HAP-1 (cell line): ENCODE results near the gene LASP1NB.
"Not testable (repeated sequence)": the region's sequence is repeated elsewhere in the genome, so short reads cannot be mapped to it uniquely, and the experiment has no call there.

ENCODE experiments used
- DNase-seq, 2 experiments: peaks; one replicate each; pipeline ENCODE4 v3.0.0-alpha.2; 2016 to 2020; ENCODE audit warnings: low spot score in 2 of 2
- H3K27me3 ChIP-seq: fragments of 250-450 bp; sonication (Bioruptor Pico); 2 replicates; pipeline ENCODE4 v1.5.1; 2020; ENCODE audit warnings: low read depth, mild to moderate bottlenecking, moderate library complexity
- H3K36me3 ChIP-seq: fragments of 250-450 bp; sonication (Bioruptor Pico); replicated peaks from 2 replicates; pipeline ENCODE4 v1.5.1; 2020; ENCODE audit warnings: mild to moderate bottlenecking
- H3K4me1 ChIP-seq: fragments of 250-450 bp; sonication (Bioruptor Pico); 2 replicates; pipeline ENCODE4 v1.5.1; 2020; ENCODE audit warnings: mild to moderate bottlenecking
- H3K4me3 ChIP-seq: fragments of 250-450 bp; sonication (Bioruptor Pico); 2 replicates; pipeline ENCODE4 v1.5.1; 2020; ENCODE audit warnings: mild to moderate bottlenecking, moderate library complexity
- H3K9me3 ChIP-seq: fragments of 250-450 bp; sonication (Bioruptor Pico); 2 replicates; pipeline ENCODE4 v1.5.1; 2020; ENCODE audit warnings: mild to moderate bottlenecking, moderate library complexity
- in situ Hi-C: fragments of 300-500 bp; cut with MboI; formaldehyde crosslinking; loops from 3 replicates; pipeline ENCODE4 v1.14.3; 2020; ENCODE audit warnings: low sequenced_read_pairs, inconsistent platforms, mixed read lengths

The LASP1NB gene

GRCh38 chr17:38942696-38943334, 17.4 kb downstream of the LASP1NB start:
- in situ Hi-C loops: no loop called here
- peak in 1 of 2 experiments; percentile 57 for DNase-seq
- Histone ChIP-seq H3K36me3 (no peaks in the 10 kb centered on the region), H3K4me1 (peaks cover 19% of the 10 kb centered on the region), H3K27me3 (no peaks in the 10 kb centered on the region), H3K4me3 (no peak overlapping the region), H3K9me3 (no peaks in the 10 kb centered on the region; the same call in 1 of the 2 replicates)

GRCh38 chr17:38943607-38944006, 18.2 kb downstream of the LASP1NB start:
- Histone ChIP-seq H3K4me1 (peaks cover 14% of the 10 kb centered on the region), H3K9me3 (no peaks in the 10 kb centered on the region; the same call in 1 of the 2 replicates), H3K36me3 (no peaks in the 10 kb centered on the region), H3K27me3 (no peaks in the 10 kb centered on the region), H3K4me3 (no peak overlapping the region)
- DNase-seq: no peak
- in situ Hi-C loops: no loop called here

GRCh38 chr17:38947189-38947588, 21.8 kb downstream of the LASP1NB start:
- in situ Hi-C loops: no loop called here
- Histone ChIP-seq H3K27me3 (no peaks in the 10 kb centered on the region), H3K36me3 (no peaks in the 10 kb centered on the region)

GRCh38 chr17:38953800-38954199, 28.4 kb downstream of the LASP1NB start:
- H3K4me1 ChIP-seq, H3K9me3 ChIP-seq, DNase-seq, H3K36me3 ChIP-seq, H3K27me3 ChIP-seq, in situ Hi-C loops, H3K4me3 ChIP-seq: not testable (repeated sequence)

More at GRCh38 chr17:38947189-38947588, 21.8 kb downstream of the LASP1NB start:
- no peak overlapping the region for H3K4me3 ChIP-seq
- H3K9me3 ChIP-seq: no peaks in the 10 kb centered on the region; the same call in 1 of the 2 replicates
- DNase-seq: no peak
- H3K4me1 ChIP-seq: peaks cover 12% of the 10 kb centered on the region

- Histone ChIP-seq H3K9me3 (no peaks in the 10 kb centered on the region), H3K36me3 (no peaks in the 10 kb centered on the region), H3K27me3 (no peaks in the 10 kb centered on the region), H3K4me3 (no peak overlapping the region), H3K4me1 (peaks cover 5% of the 10 kb centered on the region; the same call in 1 of the 2 replicates)
- DNase-seq: no peak
- in situ Hi-C loops: no loop called here
These were observed 32.9 kb downstream of the LASP1NB start for GRCh38 chr17:38958326-38958725.

GRCh38 chr17:38958756-38959155, 33.3 kb downstream of the LASP1NB start:
- in situ Hi-C loops: no loop called here
- H3K9me3 ChIP-seq: no peaks in the 10 kb centered on the region
- H3K4me1 ChIP-seq: peaks cover 5% of the 10 kb centered on the region; the same call in 1 of the 2 replicates
- H3K4me3 ChIP-seq: no peak overlapping the region
- no peaks in the 10 kb centered on the region for H3K36me3 ChIP-seq
- peak; percentile 35 to 40 for DNase-seq
- H3K27me3 ChIP-seq: no peaks in the 10 kb centered on the region

- no peak overlapping the region for H3K4me3 ChIP-seq
- DNase-seq: no peak
- H3K27me3 ChIP-seq: no peaks in the 10 kb centered on the region
- H3K36me3 ChIP-seq: no peaks in the 10 kb centered on the region
- peaks cover 5% of the 10 kb centered on the region; the same call in 1 of the 2 replicates for H3K4me1 ChIP-seq
- H3K9me3 ChIP-seq: no peaks in the 10 kb centered on the region
- in situ Hi-C loops: no loop called here
These were observed 34.1 kb downstream of the LASP1NB start for GRCh38 chr17:38959508-38959907.

GRCh38 chr17:38960402-38960801, 35.0 kb downstream of the LASP1NB start:
- Histone ChIP-seq H3K9me3 (no peaks in the 10 kb centered on the region), H3K27me3 (no peaks in the 10 kb centered on the region), H3K4me1 (peaks cover 5% of the 10 kb centered on the region; the same call in 1 of the 2 replicates), H3K36me3 (no peaks in the 10 kb centered on the region), H3K4me3 (no peak overlapping the region)
- in situ Hi-C loops: no loop called here
- no peak for DNase-seq

GRCh38 chr17:38961413-38961812, 36.0 kb downstream of the LASP1NB start:
- no peak overlapping the region for H3K4me3 ChIP-seq
- peaks cover 5% of the 10 kb centered on the region; the same call in 1 of the 2 replicates for H3K4me1 ChIP-seq
- no peaks in the 10 kb centered on the region for H3K27me3 ChIP-seq
- H3K36me3 ChIP-seq: no peaks in the 10 kb centered on the region
- DNase-seq: no peak
- in situ Hi-C loops: no loop called here
- H3K9me3 ChIP-seq: no peaks in the 10 kb centered on the region

GRCh38 chr17:38967290-38967738, 41.9 kb downstream of the LASP1NB start, which contains the start of gene FBXO47:
FBXO47 (minus strand) TSS chr17:38967403; CDS start chr17:38963025, 4,378 bp downstream.
- Histone ChIP-seq H3K36me3 (no peaks in the 10 kb centered on the region), H3K4me1 (peaks cover under 1% of the 10 kb centered on the region), H3K4me3 (no peak within 1 kb of the TSS), H3K9me3 (no peaks in the 10 kb centered on the region), H3K27me3 (no peaks in the 10 kb centered on the region)
- in situ Hi-C loops: no loop called here
- peak in 1 of 2 experiments; percentile 71 for DNase-seq

GRCh38 chr17:38969281-38969680, 43.9 kb downstream of the LASP1NB start:
- no peaks in the 10 kb centered on the region for H3K9me3 ChIP-seq
- H3K4me1 ChIP-seq: peaks cover 2% of the 10 kb centered on the region
- H3K27me3 ChIP-seq: no peaks in the 10 kb centered on the region
- no peak overlapping the region for H3K4me3 ChIP-seq
- in situ Hi-C loops: no loop called here
- H3K36me3 ChIP-seq: no peaks in the 10 kb centered on the region
- peak in 1 of 2 experiments; percentile 26 for DNase-seq

- peaks cover 2% of the 10 kb centered on the region for H3K4me1 ChIP-seq
- no peak overlapping the region for H3K4me3 ChIP-seq
- no peaks in the 10 kb centered on the region for H3K36me3 ChIP-seq
- H3K27me3 ChIP-seq: no peaks in the 10 kb centered on the region
- in situ Hi-C loops: no loop called here
- no peak for DNase-seq
- no peaks in the 10 kb centered on the region for H3K9me3 ChIP-seq
These were observed 44.7 kb downstream of the LASP1NB start for GRCh38 chr17:38970128-38970527.

- in situ Hi-C loops: no loop called here
- DNase-seq: peak; percentile 41 to 49
These were observed 45.4 kb downstream of the LASP1NB start for GRCh38 chr17:38970804-38971203.

GRCh38 chr17:38976187-38976551, 50.8 kb downstream of the LASP1NB start:
- H3K4me3 ChIP-seq, H3K9me3 ChIP-seq, H3K36me3 ChIP-seq, DNase-seq, in situ Hi-C loops, H3K27me3 ChIP-seq, H3K4me1 ChIP-seq: not testable (repeated sequence)

More at GRCh38 chr17:38970804-38971203, 45.4 kb downstream of the LASP1NB start:
- Histone ChIP-seq H3K36me3 (no peaks in the 10 kb centered on the region), H3K9me3 (no peaks in the 10 kb centered on the region), H3K4me3 (no peak overlapping the region), H3K27me3 (no peaks in the 10 kb centered on the region), H3K4me1 (peaks cover 2% of the 10 kb centered on the region)
